Stimulated activated CD4-positive, alpha-beta T cell treated with anti-CD3 and anti-CD28 coated beads, TNF-alpha, amount 100 ng/mL, for 4 hours (primary cell): ENCODE results near the gene EPHB1.

Experiments used
- DNase-seq, 3 experiments: peaks; one replicate each; pipeline ENCODE4 v3.0.0-alpha.2; 2020; ENCODE audit warnings: low read depth in 3 of 3

EPHB1 gene

GRCh38 chr3:135258916-135259315 lies 463.9 kb downstream of the EPHB1 start:
- no peak for DNase-seq

GRCh38 chr3:135260025-135260424 lies 465.0 kb downstream of the EPHB1 start:
- no peak for DNase-seq

- DNase-seq, result no peak
Observed at GRCh38 chr3:135261214-135261775, 466.2 kb downstream of the EPHB1 start.

- no peak for DNase-seq
Observed at GRCh38 chr3:135261916-135262315, 466.9 kb downstream of the EPHB1 start.

GRCh38 chr3:135262441-135262840 lies 467.4 kb downstream of the EPHB1 start:
- no peak for DNase-seq

- DNase-seq, result no peak
Observed at GRCh38 chr3:135263331-135263730, 468.3 kb downstream of the EPHB1 start.

- no peak for DNase-seq
Observed at GRCh38 chr3:135267487-135267886, 472.4 kb downstream of the EPHB1 start.

GRCh38 chr3:135268941-135269532 lies 474.0 kb downstream of the EPHB1 start:
- DNase-seq, result no peak

GRCh38 chr3:135271177-135272025 lies 476.3 kb downstream of the EPHB1 start:
- no peak for DNase-seq

GRCh38 chr3:135272026-135272669 lies 477.1 kb downstream of the EPHB1 start:
- no peak for DNase-seq

GRCh38 chr3:135292162-135292561 lies 497.1 kb downstream of the EPHB1 start:
- no peak for DNase-seq

- no peak for DNase-seq
Observed at GRCh38 chr3:135301670-135302069, 506.6 kb downstream of the EPHB1 start.

GRCh38 chr3:135304378-135304777 lies 509.3 kb downstream of the EPHB1 start:
- no peak for DNase-seq
